HL-60/S4 treated with phorbol 12-myristate 13-acetate at 8.2 ng/mL for 4 days and 3 days (cell line): Measurements from ENCODE around the gene GRIA4.

ENCODE experiments used
- in situ Hi-C: fragments of 300-500 bp; cut with MboI; formaldehyde crosslinking; loops from 2 replicates; pipeline ENCODE4 v1.15.0; 2022; ENCODE audit warnings: low sequenced_read_pairs

The GRIA4 gene

DNA sequence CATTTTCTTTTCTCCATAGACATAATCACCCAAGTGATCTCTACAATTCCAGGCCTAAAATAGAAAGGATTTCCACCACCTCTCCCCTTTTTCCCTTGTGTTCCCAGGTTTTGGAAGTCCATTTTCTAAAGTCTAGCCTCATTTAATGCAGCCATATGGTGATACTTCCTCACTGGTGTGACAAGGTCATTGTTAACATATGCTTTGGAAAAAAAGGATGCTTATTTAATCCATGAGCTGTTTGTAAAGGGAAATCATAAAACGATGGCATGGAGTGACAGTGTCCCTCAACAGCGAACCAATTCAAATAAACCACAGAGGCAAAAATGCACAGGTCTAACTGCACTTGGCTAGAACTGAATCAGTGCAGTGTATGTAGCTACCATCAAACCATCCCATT, 26.6 kb downstream of the GRIA4 start:
- in situ Hi-C loops: no loop called here

DNA sequence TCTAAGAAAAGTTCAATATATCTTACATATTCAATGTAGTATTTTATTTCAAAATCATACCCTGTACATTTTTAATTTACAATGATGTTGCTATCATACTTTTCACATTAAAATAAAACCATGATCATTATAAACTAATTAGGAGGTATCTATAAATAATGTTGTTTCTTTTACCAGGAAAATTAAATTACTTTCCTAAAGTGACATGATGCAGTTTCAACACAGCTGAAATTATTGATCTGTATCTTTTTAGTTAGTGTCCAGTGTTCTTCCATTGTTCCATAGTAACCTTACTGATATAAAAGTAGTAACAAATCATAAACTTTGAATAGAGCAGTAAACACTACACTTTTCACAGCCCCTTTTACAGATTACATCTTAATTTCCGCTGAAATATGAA, 29.7 kb downstream of the GRIA4 start:
- in situ Hi-C loops: no loop called here

DNA sequence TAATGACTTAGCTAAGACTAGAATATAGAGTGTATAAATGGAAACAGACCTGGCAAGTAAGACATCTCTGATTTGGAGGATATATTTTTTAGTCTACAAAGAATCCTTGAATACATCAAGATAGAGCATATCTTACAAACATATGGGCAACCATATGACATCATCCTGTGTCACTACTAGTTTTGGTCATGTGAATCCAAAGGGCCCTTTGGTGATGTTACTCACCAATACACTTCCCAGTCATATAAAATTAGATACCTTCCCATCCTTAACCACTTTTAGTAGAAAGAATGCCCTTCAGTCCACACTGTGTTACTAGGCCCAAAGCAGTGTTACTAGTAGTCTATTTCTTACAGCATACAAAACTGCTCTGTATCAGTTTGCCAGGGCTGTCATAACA, 31.6 kb downstream of the GRIA4 start:
- in situ Hi-C loops: no loop called here

DNA sequence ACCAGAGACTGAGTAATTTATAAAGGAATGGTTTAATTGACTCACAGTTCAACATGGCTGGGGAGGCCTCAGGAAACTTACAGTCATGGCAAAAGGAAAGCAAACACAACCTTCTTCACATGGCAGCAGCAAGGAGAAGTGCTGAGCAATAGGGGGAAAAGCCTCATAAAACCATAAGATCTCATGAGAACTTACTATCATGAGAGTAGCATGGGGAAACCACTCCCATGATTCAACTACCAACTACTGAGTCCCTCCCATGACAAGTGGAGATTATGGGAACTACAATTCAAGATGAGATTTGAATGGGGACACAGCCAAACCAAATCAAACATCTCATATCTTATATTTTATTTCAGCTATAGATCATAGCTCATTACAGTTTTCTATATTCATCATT, 33.0 kb downstream of the GRIA4 start:
- in situ Hi-C loops: no loop called here

DNA sequence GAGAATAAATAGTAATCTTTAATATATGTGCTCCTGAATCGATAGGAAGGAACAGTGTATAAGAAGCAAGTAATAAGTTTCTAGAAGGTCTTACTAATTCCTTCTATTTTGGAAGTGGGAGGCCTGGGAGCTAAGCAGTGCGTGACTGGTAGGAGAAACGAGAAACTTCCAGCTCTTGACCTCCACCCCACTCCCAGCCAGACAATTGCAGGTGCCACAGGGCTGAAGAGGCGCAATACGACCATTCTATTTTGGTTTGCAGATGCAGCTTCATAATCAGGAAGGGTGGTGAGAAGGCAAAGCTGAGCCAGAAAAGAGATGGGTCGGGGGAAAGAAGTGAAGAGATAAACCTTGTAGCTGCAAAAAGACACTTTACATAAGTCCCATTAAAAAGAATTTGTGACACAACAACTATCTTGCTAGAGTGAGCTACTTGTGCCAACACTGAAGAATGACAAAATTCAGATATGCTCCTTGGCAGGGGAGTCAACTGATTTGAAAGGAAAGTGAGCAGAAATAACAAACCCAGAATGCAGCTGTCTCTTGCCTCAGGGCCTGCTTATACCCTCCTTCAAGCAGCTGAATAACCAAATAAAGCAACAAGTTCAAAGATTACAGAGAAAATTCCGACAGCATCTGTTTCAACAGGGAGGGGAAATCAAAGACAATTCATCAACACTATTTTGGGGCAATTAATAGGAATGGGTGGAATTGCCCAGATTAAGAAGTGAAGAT, 35.1 kb downstream of the GRIA4 start:
- in situ Hi-C loops: no loop called here

DNA sequence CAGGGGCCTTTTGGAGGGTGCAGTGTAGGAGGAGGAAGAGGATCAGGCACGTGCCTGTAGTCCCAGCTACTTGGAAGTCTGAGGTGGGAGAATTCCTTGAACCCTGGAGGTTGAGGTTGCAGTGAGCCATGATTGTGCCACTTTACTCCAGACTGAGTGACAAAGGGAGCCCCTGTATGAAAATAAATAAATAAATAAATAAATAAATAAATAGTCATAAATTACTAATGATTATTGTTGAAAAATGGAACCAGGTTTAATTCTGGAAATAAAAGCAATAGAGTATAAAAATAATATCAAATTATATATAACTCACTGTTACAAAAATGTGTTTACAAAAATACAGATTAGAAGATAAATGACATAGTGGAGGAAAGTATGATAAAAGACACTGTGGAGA, 37.9 kb downstream of the GRIA4 start:
- in situ Hi-C loops: no loop called here

DNA sequence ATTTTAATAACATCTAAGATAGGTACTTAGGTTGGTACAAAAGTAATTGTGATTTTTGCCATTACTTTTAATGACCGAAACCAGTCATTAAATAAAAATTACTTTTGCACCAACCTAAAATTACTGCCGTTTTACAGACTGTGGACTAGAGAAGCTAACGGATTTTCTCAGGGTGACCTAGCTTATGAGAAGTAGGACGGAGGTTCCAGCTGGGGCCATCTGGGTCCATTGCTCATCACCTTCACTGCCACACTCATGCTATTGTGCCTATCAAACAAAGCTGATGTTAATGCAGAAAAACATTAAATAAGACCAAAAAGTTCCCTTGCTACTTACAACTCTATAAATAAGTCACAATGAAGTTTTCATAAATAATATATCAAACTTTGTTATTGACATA, 38.9 kb downstream of the GRIA4 start:
- in situ Hi-C loops: no loop called here

DNA sequence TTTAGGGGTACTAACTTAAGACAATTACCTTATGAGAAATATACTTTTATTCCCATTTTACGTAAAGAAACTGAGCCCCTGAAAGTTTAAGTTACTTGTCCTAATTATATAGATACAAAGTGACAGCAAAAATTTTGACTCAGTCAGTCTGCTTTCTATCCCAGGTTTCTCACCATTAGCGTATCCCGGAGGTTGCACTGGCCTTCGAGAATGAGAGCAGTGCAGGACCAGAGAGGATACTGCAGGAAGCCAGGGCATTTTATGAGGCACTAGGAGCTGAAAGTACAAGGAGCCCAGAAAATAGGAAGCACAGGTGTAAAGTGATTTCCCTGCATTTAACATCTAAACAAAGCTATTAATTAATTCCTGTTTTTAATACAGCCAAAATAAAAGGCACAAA, 55.4 kb downstream of the GRIA4 start:
- in situ Hi-C loops: no loop called here

DNA sequence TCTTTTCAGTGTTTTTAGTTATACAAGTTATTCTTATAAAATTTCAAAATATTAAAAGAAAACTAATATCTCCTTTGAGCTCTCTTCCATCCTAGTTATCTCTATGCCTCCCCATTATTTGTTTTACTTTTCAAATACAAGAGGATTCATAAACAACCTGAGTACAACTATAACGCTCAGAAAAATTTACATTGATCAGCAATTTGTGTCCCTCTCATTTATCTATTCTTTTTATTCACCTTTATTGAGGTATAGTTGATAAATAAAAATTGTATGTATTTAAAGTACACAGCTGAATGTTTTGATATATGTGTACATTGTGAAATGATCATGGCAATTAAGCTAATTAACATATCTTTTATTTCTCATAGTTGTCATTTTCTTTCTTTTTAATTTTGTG, 57.6 kb downstream of the GRIA4 start:
- in situ Hi-C loops: no loop called here

DNA sequence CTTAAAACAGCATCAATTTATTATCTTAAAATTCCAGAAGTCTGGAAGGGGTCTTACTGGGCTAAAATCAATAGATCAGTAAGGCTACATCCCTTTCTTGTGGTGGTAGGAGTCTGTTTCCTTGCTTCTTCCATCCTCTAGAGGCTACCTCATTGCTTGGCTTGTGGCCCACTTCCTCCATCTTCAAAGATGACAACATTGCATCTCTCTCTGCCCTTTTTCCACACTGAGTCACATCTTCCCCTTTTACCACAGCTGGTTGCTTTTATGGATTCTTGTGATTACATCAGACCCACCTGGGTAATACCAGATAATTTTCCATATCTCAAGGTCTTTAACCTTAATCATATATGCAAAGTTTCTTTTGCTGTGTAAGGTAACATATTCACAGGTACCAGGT, 60.9 kb downstream of the GRIA4 start:
- in situ Hi-C loops: no loop called here

DNA sequence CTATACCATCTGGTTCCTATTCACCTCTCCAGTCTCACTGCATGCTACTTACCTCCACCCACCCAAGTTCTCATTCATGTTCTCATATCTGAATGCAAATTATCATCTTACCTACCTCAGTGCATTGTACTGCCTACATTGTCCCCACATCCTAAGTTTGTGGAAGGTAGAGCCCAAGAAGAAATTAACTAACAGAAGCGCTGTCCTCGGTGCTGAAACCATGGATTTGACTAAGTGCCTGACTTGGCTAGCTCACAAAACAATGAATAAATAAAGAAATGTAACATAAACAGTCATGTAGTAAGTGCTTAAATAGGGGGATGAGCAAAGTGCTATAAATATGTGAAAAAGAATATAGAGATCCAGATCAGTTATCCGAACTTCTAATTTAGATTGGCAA, 63.2 kb downstream of the GRIA4 start:
- in situ Hi-C loops: no loop called here

DNA sequence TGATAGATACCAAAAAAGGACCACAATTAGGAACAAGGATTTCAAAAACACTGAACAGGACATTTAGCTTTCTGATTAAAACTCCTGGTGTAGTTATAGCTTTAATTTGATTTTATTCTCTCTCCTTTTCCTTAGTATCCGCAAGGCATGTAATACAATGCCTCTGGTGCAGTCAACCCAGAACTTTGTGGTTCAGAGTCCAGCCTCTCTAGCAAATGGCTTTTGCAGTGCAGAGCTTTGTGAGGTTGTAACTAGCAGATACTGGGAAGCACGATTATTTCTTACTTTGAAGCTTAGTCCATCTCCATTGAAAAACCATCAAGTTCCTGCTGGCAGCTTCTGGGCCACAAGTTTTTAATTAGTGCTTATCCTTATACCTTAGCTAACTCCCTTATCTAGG, 79.8 kb downstream of the GRIA4 start:
- in situ Hi-C loops: no loop called here

DNA sequence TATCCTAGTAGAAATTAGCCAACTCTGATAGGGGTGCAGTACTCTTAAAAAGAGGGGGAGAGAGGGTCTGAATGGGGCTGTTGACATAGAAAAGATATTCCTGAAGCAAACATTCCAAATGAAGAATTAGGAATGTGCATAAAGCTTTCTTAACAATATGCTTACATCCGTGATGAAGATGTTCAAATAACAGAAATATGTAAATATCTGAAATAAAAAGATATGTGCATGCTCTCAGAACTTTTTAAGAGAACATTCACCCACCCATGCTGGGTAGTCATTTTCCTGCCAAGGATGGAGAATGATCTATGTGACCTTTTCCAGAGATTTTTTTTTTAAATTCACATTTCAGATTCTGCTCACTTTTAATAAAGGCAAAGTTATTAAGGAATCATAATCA, 80.6 kb downstream of the GRIA4 start:
- in situ Hi-C loops: no loop called here

DNA sequence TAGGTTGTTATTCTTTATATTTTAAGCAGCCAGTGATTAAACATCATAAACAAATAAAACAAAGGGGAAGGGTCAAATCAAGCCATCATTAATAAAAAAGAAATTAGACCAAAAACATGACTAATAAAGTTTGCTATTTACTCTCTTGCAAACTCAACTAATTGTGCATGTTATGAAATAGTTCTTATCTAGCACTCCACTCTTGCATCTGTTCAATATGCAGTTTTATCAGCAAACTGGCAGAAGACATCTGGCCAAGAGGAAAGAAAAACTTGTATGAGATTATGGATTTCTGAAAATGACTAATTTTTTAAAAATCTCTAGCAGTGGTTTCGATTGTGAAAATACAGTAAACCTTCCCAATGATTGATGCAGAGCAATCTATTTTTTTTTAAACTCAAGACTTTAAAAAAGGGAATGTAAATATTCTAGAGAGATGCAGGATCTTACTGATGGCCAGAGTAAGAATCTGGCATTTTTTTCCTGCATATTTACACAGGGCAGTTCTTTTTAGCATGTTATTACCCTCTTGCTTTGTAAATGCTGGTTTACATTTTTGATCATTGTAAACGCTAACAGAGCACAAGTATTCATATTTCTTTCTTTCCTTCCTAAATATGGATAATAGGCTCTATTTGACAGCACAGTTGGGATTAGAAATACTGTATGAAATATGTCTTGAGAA, 83.3 kb downstream of the GRIA4 start:
- in situ Hi-C loops: no loop called here

DNA sequence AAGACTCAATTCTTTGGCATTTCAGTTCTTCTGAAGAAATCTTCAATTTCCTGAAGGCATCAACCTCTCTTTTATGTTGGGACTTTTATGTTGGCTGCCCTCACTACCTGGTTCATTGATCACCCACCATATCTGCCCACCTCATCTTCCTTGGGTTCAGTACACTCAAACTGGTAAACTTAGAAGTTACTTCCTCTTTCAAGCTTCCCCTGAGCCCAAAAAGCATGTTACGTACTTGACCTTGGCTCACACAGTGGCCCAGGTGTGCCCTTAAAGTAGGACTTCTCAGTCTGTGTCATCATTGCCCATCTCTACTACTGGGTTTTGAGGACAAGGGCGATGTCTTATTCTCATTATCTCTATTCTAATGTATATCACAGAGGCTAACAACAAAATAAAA, 86.1 kb downstream of the GRIA4 start:
- in situ Hi-C loops: no loop called here

DNA sequence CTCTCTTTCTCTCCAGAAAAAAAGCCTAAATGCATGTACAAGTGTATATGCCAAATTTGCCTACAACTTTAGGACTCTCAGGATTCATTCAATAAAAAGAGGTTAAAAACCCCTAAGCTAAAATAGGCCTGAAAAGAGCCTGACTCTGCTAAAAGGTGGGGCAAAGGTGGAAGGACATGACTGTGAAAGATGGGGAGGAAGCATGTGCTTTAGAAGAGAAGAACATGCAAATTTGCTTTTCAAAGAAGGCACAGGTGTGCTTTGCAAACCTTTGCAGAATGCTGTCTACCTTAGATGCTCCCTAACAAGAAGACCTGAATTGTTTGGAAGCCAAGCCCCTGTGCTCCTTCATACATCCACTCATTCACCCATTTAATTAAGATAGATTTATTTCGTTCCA, 87.4 kb downstream of the GRIA4 start:
- in situ Hi-C loops: no loop called here

DNA sequence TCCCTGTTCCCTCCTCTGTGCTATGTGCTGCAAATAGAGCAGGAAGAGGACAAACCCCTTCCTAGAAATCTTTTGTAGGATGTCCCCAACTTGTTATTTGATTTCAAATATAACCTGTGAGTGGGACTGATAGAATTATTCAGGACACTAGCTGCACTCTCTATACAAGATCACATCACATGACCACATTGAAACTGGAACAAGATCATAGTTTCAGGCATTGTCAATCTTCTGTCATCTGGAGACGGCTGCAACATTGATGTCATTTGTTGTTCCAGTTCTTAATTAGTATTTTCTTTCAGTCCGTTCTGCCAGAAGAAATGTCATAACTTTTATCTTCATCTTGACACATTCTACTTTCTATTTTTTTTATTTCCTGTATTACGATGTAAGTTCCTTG, 89.3 kb downstream of the GRIA4 start:
- in situ Hi-C loops: no loop called here

DNA sequence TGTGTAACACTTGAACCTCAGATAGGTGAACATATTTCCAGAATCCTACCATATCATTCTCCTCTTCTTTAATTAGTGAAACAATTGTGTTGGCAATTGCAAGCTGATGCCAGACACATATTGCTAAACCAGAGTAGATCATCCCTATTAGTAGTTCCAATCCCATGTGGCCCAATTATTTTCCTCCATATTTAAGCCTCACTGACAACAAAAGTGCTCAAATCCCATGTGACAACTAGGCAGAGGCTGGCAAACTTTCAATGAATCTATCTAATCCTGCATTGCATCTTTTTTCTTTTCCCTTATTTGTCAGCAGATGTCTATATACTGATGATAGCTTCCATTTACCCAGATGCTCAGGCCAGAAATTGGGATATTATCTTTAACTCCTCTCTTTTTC, 90.4 kb downstream of the GRIA4 start:
- in situ Hi-C loops: no loop called here

DNA sequence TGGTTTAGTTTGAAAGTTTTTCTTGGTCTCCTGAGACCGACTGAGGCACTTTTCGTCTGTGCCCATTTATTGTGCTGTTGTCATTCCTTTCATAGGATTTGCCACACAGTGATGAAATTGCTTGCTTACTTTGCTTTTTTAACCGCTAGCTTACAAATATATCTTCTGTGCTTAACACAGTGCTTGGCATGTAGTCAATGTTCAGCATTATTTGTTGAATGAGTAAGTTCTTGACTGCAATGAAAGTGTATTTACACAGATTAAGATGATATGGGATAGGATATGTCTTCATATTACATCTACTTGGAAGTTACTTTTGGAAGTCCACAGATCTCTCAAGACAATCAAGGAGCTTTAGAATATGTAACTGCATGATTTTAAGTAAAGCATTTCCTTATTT, 91.2 kb downstream of the GRIA4 start:
- in situ Hi-C loops: no loop called here

DNA sequence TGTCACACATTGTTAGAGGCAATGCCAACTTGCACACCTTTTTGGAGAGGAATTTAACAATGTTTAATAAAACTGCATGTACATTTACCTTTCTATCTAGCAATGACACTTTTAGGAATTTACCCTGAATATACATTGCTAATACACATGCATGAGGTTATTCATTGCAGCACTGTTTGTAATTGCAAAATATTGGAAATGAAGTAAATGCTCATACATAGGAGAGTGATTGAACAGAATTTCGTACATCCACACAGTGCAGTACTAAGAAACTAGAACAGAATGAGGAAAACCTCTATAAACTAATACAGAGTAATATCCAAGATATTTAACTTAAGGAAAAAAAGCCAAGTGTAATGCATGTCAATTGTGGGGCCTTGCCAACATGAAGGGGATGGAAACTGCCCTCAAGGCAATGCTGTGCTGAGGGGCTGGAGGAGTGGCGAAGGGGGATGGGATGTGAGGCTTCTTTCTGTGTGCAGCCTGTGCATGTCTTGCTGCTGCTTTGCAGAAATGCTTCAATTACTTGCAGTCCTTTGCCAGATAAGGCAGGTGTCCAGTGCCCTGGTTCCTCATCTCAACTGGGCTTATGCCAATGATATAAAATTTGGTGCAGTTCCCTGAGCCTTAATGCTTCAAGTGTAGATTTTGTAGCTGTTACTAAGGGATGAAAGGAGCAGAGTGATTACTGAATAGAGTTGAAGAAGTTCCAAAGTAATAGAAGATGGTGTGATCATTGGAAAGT, 96.1 kb downstream of the GRIA4 start:
- in situ Hi-C loops: no loop called here

DNA sequence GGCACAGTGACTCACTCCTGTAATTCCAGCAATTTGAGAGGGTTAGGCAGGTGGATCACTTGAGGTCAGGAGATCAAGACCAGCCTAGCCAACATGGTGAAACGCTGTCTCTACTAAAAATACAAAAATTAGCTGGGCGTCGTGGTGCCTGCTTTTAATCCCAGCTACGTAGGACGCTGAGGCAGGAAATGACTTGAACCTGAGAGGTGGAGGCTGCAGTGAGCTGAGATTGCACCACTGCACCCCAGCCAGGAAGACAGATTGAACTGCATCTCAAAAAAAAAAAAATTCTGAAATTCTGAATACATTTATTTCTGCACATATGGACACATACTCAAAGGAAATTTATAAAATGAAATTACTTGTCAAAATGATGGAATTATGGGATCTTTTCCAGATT, 103.2 kb downstream of the GRIA4 start:
- in situ Hi-C loops: no loop called here

DNA sequence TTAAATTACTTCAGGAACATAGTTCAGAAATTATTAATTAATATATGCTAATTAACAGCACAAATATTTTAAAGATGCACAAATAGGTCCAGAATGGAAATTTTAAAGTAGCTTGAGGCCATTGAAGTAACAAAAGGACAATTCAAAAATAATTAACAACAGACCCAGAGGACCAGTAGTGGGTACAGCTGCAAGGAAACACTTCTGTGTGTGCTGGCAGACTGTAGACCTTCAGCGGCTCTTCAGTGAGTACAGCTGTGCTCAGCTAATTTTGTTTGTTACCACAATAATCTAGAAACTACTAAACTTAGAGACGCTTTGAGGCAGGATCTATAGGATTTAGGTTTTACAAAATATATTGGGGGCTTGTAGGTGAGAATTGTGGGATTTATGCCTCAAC, 103.8 kb downstream of the GRIA4 start:
- in situ Hi-C loops: no loop called here
